Measurements from ENCODE around the gene ZDHHC7.

DNA sequence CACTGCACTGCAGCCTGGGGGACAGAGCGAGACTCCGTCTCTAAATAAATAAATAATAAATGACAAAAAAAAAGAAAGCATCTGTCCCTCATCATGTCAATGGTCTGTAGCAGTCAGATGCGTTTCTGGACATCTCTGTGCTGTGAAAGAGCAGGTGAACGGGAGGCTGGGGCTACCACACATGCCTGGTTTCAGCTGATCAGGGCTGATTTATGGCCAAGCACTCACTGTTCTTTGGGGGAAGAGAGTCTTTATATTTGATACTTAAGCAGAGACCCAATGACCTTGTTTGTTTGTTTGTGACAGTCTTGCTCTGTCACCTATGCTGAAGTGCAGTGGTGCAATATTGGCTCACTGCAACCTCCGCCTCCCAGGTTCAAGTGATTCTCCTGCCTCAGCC is 33.7 kb upstream of the ZDHHC7 start:
- TF ChIP-seq POLR2AphosphoS5 (IDR thresholded peaks at IDR 0.05) (no peak), POLR2A (IDR thresholded peaks at IDR 0.05) (no peak)
- TF ChIP-seq, protein P1, sequence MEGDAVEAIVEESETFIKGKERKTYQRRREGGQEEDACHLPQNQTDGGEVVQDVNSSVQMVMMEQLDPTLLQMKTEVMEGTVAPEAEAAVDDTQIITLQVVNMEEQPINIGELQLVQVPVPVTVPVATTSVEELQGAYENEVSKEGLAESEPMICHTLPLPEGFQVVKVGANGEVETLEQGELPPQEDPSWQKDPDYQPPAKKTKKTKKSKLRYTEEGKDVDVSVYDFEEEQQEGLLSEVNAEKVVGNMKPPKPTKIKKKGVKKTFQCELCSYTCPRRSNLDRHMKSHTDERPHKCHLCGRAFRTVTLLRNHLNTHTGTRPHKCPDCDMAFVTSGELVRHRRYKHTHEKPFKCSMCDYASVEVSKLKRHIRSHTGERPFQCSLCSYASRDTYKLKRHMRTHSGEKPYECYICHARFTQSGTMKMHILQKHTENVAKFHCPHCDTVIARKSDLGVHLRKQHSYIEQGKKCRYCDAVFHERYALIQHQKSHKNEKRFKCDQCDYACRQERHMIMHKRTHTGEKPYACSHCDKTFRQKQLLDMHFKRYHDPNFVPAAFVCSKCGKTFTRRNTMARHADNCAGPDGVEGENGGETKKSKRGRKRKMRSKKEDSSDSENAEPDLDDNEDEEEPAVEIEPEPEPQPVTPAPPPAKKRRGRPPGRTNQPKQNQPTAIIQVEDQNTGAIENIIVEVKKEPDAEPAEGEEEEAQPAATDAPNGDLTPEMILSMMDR (IDR thresholded peaks at IDR 0.05), result no peak

Data from suprapubic skin (tissue), 4 donors.